Stimulated activated CD8-positive, alpha-beta memory T cell treated with anti-CD3 and anti-CD28 coated beads, Interleukin-12 subunit alpha, Interleukin-12 subunit beta, amount 100 ng/mL, for 24 hours (primary cell): Measurements from ENCODE around the gene OR5H15.
"Not testable (repeated sequence)": the region's sequence is repeated elsewhere in the genome, so short reads cannot be mapped to it uniquely, and the experiment has no call there.

Experiments
- DNase-seq: peaks from one replicate; pipeline ENCODE4 v3.0.0-alpha.2; 2020; ENCODE audit errors: extremely low read depth

The OR5H15 gene

DNA sequence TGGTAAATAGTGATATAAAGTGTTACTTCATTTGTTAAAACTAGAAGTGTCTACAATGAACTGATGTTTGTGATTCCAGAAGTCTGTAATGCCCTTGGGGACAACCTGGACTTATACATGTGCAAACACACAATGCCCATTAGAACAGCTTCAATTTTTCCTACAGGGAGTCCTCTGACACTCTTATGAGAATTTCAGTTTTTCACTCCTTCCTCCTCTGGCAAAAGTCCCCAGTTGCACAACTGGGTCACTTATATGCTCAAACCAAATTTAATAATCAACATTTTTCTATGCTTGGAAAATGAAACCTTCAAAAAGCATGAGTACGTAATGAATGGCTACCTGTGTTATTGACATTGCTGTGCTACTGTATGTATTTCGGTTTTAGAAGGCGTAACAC is at the start of gene OR5H15:
OR5H15 (plus strand) TSS at position 301 of the 400 bp plus-strand sequence. CDS start 2,004 bp downstream, outside the sequence.
- no peak for DNase-seq

DNA sequence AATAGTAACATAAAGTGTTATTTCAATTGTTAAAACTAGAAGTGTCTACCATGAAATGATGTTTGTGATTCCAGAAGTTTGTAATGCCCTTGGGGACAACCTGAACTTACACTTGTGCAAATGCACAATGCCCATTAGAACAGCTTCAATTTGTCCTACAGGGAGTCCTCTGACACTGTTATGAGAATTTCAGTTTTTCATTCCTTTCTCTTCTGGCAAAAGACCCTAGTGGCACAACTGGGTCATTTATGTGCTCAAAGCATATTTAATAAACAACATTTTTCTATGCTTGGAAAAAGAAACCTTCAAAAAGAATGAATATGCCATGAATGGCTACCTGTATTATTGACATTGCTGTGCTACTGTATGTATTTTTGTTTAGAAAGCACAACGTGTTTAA is 36.1 kb upstream of the OR5H15 start, which contains the start of gene OR5H1:
OR5H1 (plus strand) TSS at position 301 of the 400 bp plus-strand sequence. CDS start 1,977 bp downstream, outside the sequence.
- no peak for DNase-seq

DNA sequence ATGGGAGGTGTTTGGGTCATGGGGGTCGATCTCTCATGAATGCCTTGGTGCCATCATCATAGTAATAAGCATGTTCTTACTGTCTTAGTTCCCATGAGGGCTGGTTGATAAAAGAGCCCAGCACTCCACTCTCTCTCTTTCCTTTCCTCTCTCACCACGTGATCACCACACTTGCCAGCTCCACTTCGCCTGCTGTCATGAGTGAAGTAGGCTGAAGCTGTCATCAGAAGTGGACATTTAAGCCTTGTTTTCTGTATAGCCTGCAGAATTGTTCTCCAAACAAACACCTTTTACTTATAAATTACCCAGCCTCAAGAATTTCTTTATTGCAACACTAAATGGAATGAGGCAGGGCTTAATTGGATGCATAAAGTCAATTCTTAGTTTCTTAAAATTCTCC is 29.9 kb upstream of the OR5H15 start:
- DNase-seq: no peak

DNA sequence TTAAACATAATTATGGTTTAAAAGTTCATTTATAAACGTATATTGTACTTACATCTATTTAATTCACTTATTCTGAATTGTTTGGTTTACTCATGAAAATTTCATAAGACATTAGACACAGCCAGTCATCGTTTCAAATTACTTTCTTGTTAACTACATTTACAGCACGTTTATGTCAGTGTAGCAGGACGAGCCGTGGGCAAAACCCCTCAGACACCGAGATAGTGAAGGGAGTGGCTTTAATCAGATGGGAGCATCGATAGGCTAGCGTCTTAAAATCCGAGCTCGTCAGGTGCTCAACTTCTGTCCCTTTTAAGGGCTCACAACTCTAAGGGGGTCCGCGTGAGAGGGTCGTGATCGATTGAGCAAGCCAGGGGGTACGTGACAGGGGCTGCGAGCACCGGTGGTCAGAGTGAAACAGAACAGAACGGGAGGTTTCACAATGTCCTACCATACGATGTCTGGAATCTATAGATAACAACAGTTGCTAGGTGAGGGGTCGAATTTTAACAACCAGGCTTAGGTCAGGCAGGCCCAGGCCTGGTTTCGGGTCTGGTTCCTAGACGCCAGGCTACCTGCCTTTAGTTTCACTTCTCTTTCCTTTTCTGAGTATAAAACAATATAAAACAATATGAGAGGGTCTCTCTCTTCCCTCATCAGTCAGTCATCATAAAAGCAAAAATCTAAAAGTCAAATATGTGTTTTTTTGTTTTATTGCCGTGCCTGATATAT is 28.5 kb upstream of the OR5H15 start:
- not testable (repeated sequence) for DNase-seq

DNA sequence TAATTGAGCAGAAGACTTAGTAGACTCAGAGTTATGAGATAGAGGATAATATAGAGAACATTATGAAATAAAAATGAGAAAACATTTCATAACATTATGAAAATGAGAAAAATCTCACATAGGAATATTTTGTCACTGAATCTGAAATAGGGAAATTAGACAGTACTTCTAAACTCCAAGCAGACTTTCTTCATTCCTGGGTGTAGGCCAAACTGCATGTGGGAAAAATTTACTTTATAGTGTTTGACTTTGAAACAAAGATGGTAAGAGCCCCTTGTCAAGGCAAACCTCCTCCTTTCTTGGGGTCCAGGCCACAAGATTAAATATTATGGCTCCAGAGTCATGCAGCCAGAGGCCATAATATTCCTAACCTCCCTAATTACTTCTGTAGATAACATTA is 26.0 kb upstream of the OR5H15 start:
- DNase-seq: no peak

DNA sequence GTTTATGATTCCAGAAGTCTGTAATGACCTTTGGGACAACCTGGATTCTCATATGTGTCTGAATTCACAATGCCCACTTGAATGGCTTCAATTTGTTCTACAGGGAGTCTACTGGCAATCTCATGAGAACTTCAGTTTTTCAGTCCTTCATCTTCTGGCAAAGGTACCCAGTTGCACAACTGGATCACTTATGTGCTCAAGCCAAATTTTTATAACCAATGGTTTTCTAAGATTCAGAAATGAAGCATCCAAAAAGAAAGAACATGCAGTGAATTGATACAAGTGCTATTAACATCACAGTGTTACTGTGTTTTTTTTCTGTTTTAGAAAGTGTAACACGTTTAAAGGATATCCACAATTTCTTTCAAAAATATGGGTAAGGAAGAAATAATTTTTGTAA is 19.3 kb upstream of the OR5H15 start, which contains the start of gene OR5H14:
OR5H14 (plus strand) TSS at position 301 of the 400 bp plus-strand sequence. CDS start 1,907 bp downstream, outside the sequence.
- no peak for DNase-seq

DNA sequence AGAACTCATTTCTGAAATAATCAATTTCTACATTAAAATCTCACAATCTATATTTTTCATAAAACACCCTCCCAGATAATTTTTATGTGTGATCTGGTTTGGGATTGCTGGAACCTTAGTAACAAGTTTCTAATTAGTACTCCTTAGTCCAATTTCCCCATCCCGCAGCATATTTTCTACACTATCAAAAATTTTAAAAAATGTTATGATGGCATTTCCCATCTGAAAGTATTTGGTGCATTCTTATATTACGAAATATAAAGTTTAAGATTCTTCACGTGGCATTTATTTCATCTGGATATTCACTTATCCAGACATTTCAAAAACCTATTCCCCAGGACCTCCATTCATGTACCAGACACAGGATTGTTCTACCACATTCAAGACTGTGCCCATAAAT is 17.7 kb upstream of the OR5H15 start:
- no peak for DNase-seq

DNA sequence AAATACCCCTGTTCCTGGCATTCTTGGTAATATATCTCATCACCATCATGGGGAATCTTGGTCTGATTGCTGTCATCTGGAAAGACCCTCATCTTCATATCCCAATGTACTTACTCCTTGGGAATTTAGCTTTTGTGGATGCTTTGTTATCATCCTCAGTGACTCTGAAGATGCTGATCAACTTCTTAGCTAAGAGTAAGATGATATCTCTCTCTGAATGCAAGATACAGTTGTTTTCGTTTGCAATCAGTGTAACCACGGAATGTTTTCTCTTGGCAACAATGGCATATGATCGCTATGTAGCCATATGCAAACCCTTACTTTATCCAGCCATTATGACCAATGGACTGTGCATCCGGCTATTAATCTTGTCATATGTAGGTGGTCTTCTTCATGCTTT is 17.0 kb upstream of the OR5H15 start:
- DNase-seq: not testable (repeated sequence)

DNA sequence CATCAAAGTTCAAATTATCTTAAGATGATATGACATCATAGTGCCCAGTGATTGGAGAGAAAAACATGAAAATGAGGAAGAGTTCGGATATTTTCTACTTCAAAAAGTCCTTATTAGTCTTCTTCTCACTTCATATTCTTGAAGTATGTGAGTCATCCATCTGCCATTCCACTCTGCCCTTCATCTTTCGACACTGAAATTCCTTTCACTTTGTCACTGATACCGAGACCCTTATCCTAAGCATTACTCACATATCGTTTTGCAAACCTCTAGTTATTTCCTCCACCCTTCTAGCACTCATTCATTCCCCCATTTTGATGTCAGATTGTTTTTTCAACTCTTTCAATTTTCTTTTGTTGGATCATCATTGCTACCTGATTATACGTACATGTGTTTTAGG is 15.3 kb upstream of the OR5H15 start:
- DNase-seq: no peak

DNA sequence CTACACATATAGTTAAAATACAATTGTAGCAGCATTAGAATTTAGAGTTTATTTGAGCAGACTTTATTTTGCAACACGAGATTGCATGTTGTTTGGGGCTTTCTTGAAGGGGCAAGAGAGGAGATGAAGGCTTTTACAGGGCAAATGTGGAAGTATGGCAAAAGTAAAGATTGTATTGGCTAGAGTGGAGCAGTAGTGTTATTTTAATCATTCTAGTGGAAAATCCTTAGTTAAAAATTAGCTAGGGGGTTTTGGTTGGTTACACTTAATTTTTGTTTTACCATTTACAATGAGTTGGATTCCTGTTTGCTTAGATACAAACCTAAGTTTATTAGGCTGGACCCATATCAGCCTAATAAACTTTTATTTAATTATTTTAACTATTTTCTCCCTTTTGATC is 4.6 kb downstream of the OR5H15 start:
- DNase-seq: no peak

DNA sequence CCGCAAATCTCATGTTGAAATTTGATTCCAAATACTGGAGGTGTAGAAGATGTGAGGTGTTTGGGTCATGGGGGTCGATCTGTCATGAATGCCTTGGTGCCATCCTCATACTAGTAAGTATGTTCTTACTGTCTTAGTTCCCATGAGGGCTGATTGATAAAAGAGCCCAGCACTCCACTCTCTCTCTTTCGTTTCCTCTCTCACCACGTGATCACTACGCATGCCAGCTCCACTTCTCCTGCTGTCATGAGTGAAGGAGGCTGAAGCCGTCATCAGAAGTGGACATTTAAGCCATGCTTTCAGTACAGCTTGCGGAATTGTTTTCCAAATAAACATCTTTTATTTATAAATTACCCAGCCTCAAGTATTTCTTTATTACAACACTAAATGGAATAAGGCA is 6.1 kb downstream of the OR5H15 start:
- DNase-seq: no peak

DNA sequence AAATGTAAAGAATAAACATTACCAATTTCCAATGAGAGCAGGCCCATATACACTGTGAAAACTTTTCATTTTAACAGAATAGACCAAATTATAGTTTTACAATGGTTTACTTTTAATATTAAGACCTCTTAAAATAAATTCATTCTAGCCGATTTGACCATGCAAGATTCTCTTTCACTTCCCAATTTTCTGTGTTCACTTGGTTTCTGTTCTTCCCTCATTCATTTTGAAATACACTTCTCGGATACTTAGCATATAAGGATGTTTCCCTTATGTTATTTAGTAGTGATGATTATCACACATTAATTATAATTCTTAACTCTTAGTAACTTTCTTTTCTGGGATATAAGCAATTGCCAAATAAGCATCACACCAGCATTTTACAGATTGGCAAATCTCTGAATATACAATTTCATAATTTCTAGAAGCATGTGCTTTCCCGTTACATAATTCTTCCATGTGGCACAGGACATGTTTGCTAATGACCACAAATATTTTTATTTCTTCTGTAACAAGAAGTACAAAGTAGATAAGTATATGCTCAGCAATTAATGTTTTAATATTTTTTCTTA is 13.9 kb downstream of the OR5H15 start:
- DNase-seq: no peak

DNA sequence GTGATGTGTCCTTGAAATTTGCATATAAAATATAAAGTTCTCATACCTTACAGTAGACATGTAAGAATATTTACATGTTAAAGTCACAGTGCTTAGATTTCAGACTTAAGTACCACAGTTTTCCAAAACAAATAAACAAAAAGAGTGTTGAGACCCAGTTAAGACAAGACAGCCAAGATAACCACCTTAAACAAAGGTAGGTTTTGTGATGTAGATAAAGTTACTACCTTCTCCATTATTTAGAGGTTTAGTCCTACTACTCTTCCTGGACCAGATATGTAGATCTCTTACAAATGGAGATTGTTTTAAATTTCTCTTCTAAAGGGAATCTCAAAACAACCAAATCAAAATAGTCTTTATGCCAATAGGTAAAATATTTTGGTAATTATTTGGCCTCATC is 15.7 kb downstream of the OR5H15 start:
- no peak for DNase-seq

DNA sequence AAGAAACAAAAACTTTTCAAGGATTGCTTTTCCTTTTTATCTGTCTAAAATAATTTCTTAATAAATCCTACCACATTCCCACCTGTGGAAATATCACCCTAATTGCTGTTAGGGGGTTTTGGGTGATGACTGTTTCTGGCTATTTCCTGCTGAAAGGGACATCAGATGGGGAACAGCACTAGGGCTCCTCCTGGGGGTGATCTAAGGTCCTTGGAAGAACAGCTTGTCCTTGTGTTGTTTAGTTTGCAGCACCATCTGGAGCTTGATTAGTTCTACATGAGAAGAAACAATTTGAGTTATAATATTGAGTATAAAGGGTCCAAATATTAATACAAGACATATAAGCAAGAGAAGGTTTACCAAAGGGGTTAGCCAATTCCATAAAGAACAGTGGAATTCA is 18.7 kb downstream of the OR5H15 start:
- DNase-seq: no peak

DNA sequence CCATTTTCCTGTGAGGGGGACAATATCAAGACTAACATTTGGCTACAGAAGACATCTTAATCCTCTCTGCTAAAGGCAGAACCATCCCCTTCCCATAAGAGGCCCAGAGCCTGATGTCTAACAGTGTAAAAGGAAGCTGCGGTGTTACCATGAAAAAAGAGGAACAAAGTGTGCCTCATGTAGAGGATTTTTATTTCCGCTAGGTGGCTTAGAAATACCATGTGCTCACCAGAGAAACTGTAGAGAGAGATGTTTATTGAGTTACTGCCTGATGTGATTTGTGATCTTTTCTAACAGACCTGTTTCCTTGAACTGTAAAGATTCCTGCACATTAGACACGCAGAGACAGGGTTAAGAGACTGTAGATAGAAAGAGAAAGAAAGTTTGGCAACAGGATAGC is 22.0 kb downstream of the OR5H15 start:
- no peak for DNase-seq

DNA sequence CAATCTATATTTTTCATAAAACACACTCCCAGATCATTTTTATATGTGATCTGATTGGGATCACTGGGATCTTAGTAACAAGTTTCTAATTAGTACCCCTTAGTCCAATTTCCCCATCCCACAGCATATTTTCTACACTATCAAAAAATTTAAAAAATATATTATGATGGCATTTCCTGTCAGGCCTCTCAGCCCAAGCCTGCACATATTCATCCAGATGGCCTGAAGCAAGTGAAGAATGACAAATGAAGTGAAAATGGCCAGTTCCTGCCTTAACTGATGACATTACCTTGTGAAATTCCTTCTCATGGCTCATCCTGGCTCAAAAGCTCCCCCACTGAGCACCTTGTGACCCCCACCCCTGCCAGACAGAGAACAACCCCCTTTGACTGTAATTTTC is 24.4 kb downstream of the OR5H15 start:
- DNase-seq: not testable (repeated sequence)

DNA sequence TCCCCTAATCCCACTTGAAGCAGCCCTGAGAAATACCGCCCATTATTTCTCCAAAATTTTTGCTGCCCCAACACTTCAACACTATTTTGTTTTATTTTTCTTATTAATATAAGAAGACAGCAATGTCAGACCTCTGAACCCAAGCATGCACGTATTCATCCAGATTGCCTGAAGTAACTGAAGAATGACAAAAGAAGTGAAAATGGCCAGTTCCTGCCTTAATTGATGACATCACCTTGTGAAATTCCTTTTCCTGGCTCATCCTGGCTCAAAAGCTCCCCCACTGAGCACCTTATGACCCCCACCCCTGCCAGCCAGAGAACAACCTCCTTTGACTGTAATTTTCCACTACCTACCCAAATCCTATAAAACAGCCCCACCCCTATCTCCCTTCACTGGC is 29.8 kb downstream of the OR5H15 start:
- DNase-seq: not testable (repeated sequence)

DNA sequence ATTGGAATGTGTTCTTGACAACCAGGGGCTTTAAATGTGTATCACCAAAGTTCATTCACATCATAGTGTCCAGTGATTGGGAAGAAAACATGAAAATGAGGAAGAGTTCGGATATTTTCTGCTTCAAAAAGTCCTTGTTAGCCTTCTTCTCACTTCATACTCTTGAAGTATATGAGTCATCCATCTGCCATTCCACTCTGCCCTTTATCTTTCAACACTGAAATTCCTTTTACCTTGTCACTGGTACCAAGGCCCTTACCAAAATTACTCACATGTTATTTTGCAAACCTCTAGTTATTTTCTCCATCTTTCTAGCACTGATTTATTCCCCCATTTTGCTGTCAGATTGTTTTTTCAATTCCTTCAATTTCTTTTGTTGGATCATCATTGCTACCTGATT is 32.5 kb downstream of the OR5H15 start:
- no peak for DNase-seq

DNA sequence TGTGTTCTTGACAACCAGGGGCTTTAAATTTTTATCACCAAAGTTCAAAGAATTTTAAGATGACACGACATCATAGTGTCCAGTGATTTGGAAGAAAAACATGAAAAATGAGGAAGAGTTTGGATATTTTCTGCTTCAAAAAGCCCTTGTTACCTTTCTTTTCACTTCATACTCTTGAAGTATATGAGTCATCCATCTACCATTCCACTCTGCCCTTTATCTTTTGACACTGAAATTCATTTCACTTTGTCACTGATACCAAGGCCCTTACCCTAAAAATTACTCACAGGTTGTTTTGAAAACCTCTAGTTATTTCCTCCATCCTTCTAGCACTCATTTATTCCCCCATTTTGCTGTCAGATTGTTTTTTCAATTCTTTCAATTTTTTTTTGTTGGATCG is 42.7 kb downstream of the OR5H15 start:
- DNase-seq: no peak

DNA sequence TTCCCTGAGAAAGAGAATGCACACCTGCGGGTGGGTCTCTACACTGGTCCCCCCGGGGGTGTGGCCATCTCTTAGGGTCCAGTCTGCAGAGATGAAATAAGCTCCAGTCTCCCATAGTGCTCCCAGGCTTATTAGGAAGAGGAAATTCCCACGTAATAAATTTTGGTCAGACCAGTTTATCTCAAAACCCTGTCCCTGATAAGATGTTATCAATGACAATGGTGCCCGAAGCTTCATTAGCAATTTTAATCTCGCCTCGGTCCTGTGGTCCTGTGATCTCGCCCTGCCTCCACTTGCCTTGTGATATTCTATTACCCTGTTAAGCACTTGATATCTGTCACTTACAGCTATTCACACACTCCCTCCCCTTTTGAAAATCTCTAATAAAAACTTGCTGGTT is 46.8 kb downstream of the OR5H15 start:
- no peak for DNase-seq

DNA sequence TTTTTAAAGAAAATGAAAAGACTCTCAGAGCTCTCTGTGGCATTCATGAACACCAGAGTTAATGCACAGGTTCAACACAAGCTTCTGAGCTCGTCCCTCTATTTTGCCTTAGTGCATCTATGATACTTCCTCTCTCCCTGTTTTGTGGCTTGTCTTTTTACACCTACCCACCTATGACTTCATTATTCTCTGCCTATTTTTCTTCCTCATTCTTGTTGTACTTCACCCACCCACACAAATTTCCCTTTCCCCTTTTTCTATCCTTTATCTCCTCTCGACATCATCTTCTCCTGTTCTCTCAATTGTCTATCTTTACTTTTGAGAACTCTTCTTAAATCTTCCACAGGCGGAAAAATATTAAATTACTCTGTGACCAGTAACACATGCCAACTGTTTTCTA is 48.6 kb downstream of the OR5H15 start:
- no peak for DNase-seq
